Esophagus squamous epithelium (tissue), 4 donors: ENCODE results near the gene CPA5.

ENCODE experiments used
- CTCF ChIP-seq, 6 experiments: fragments of 450-650 bp in 4 of 6; fragments of 200-600 bp in 2 of 6; sonication (generic) in 2 of 6; IDR thresholded peaks; one replicate each; pipeline ENCODE4 v1.5.1; 2016 to 2019; ENCODE audit warnings: antibody characterized with exemption in 6 of 6, mild to moderate bottlenecking in 4 of 6, moderate library complexity in 4 of 6
- POLR2A ChIP-seq, 4 donors: fragments of 450-650 bp; IDR thresholded peaks; one replicate each; pipeline ENCODE4 v1.6.1; 2017; ENCODE audit warnings: antibody characterized with exemption in 4 of 4, mild to moderate bottlenecking in 4 of 4, moderate library complexity in 3 of 4

- TF ChIP-seq CTCF (IDR thresholded peaks at IDR 0.05), result no peak
- no peak for TF ChIP-seq POLR2A (IDR thresholded peaks at IDR 0.05)
Measured at GRCh38 chr7:130367836-130368746, 23.5 kb downstream of the CPA5 start.
